GM20000 (cell line): ENCODE measurements around the gene BAAT.

Experiments
- DNase-seq: peaks from one replicate; pipeline ENCODE4 v3.0.0; 2012; ENCODE audit warnings: low spot score
- TF ChIP-seq, protein P1 (sequence below): IDR thresholded peaks from 2 replicates; pipeline ENCODE4 v1.5.1; 2012; ENCODE audit warnings: mild to moderate bottlenecking, control low read depth; ENCODE audit errors: extremely low read depth, missing control alignments

The BAAT gene

DNA sequence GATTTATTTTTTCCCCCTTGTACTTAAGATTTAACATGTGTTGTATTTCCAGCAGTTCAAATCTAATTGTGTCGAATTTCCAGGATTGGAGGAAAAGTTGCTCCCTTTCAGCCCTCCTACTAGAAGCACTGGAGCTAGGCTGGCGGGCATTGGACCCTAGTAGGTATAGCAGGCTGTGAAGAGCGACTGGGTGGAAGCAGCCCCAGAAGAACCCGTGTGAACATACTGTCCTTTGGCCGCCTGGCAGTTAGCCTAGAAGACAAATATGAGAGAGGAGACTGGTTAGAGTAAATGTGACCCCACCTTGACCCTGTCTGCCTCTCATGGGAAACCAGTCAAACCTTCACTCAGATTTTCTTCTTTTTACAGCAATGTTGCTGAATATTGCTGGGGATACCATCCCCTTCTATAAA lies 36.9 kb upstream of the BAAT start:
- TF ChIP-seq, protein P1, sequence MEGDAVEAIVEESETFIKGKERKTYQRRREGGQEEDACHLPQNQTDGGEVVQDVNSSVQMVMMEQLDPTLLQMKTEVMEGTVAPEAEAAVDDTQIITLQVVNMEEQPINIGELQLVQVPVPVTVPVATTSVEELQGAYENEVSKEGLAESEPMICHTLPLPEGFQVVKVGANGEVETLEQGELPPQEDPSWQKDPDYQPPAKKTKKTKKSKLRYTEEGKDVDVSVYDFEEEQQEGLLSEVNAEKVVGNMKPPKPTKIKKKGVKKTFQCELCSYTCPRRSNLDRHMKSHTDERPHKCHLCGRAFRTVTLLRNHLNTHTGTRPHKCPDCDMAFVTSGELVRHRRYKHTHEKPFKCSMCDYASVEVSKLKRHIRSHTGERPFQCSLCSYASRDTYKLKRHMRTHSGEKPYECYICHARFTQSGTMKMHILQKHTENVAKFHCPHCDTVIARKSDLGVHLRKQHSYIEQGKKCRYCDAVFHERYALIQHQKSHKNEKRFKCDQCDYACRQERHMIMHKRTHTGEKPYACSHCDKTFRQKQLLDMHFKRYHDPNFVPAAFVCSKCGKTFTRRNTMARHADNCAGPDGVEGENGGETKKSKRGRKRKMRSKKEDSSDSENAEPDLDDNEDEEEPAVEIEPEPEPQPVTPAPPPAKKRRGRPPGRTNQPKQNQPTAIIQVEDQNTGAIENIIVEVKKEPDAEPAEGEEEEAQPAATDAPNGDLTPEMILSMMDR: no peak
- no peak for DNase-seq

DNA sequence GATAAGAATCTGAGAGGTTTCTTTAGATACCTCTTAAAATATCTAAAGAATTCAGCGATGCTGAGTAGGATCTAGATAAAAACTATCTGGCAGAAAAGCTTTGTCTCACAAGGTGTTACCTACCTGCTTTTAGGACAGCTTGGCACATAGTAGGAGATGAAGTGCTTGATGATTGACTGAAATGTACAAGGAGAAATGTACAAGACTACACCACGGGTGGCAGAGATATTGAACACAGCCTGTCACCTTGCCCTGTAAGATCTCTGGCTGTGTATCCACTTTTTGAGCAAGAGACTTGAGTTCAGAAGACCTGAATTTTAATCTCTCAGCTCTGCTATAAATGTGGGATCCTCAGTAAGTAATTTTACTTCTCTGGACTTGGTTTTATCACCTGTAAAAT lies 35.1 kb upstream of the BAAT start:
- TF ChIP-seq, protein P1: no peak
- no peak for DNase-seq

DNA sequence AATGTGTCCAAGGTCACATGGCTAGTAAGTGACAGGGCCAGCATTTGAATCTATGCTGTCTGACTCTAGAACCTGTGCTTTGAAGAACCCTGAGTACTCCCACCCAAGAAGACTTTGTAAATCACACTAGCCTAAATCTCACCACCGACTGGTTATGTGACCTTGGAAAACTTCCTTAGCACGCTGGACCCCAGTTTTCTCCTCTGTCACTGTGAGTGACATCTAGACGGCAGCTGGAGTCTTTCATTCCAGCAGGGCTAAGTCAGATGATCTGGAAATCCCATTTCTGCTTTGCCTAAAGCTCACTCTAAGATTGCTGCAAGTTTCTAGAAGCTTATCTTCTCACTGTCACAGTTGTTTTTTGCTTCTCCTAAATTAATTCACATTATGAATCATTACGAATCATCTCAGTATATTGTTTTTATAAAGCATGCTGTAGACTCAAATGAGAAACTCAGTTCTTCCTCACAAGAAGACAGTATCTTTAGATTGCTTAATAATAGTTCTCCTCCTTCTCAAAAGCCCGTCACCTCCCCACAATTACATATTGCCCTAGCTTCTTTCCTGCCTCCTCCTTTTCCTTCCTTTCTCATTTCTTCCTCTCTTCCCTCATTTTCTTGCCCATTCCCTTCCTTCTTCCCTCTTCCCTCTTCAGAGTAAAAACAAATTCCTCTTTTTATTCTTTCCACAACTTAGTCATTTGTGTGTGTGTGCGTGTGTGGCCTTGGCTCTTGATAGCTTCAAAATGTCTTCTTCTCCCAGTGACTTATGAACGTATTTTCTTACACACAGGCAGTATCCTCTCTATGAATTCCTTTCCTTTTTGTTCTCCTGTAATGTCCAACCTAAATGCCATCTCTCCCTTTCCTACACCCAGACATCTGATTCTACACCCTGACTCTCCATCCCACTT lies 34.0 kb upstream of the BAAT start:
- DNase-seq: no peak
- TF ChIP-seq, protein P1: no peak

DNA sequence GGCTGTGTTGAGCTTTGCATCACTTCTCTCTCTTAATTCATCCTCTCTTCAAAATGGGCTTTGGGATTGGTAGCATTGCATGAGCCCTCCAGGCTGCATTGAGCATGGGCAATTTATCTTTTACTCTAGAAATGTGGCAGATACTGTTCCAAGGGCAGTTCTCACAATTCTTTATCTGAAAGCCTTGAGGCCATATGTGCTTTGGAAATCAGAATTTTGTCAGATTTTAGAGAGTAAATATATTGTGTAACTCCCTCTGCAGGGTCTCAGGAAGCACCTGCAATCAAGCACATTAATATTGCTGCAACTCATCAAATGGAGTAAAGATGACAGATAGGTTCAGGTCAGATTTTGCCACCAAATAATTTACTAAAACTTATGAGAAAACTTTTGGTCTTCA lies 33.2 kb upstream of the BAAT start:
- DNase-seq: no peak
- TF ChIP-seq, protein P1: no peak

DNA sequence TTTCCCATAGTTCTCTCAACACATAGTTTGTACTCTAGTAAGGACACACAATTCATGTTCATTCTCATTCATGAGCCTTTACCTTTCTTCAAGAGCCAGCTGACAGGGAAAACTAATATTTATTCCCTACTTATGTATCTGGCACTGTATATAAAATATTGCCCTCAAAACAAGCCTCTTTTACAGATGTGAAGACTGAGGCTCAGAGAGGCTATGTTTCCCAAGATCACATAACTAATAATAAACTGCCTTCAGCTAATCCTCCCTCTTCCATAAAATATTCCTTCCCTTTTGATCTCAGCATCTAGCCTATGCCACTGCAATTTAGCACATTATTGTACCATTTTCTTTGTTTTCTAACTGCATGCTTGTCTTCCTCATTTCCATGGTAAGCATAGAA lies 32.6 kb upstream of the BAAT start:
- DNase-seq: no peak
- TF ChIP-seq, protein P1: no peak

DNA sequence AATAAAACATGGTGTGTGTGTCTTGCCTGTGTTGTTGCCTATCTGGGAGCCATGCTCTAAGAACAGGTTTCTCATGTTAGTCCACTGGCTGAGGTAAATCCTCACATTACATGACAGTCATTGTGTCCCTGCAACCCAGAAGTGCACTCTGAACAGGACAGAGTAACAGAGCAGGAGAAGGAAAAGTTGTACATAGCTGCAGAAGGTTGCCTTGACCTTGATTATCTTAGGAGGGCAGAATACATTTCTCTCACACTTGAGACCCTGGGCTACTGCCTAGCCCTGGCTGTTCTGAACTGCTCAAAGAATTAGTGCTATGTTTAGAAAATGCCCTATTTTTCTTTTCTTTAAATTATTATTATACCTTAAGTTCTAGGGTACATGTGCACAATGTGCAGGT lies 30.8 kb upstream of the BAAT start:
- no peak for DNase-seq
- TF ChIP-seq, protein P1: no peak

DNA sequence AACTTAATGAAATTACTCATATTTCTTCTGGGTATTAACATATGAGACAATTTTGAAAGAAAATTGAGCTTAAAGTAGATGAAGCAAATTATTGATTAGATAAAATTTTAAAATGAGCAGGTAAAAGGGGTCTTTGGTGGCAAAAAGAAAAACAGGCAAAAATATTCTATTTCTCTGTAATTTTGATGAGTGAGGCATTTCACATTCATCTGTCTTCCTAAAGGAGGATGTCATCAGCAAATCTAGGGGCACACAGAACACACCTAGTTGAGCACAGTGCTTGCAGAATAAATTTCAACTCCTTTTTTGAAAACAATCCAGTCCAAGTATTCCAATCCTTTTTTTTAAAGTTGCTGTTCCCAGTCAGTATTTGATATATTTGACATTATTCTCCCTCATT lies 30.0 kb upstream of the BAAT start:
- DNase-seq: no peak
- TF ChIP-seq, protein P1: no peak
